ENCODE measurements around the gene IZUMO4. TPM values are rescaled to one million over a fixed set of nuclear protein-coding genes. Genes with fewer than 3 reads are reported as not detected.

IZUMO4 gene
- total and polyA plus RNA-seq, 2 experiments from 2014 or later = 1.4 to 2.8 TPM

- no peak for TF ChIP-seq EZH2phosphoT487 (IDR thresholded peaks at IDR 0.05; ENCODE audit: low read depth, severe bottlenecking, unreplicated experiment)
- no peak for TF ChIP-seq CTCF (IDR thresholded peaks at IDR 0.05; ENCODE audit: poor library complexity)
- no peak for TF ChIP-seq EZH2 (IDR thresholded peaks at IDR 0.05; ENCODE audit: borderline replicate concordance)
- 88% methylated on average over 15 of the region's 17 CpGs for WGBS (ENCODE audit: low lambda C conversion rate, missing lambda C conversion rate)
- peak overlapping the region; percentile 91 for H3K27ac ChIP-seq
- H3K27me3 ChIP-seq = no peaks in the 10 kb centered on the region
- peaks cover 30% of the 10 kb centered on the region for H3K4me1 ChIP-seq (ENCODE audit: insufficient read depth)
- H3K79me2 ChIP-seq = peaks cover 53% of the 10 kb centered on the region
- H3K9me2 ChIP-seq (replicated peaks; ENCODE audit: insufficient read depth) = no peaks in the 10 kb centered on the region
- no peaks in the 10 kb centered on the region for H3K9me3 ChIP-seq (ENCODE audit: low read depth)
- no peaks in the 10 kb centered on the region for H3K36me3 ChIP-seq (replicated peaks; ENCODE audit: insufficient read depth, low read depth)
- H3K4me3 ChIP-seq = no peak overlapping the region
- no peak overlapping the region for H2AFZ ChIP-seq
- H4K20me1 ChIP-seq (ENCODE audit: insufficient read depth, poor library complexity, severe bottlenecking) = peaks cover 63% of the 10 kb centered on the region
- peak overlapping the region; percentile 87 for H3K4me2 ChIP-seq
- DNase-seq (ENCODE audit: low spot score) = peak; percentile 4
Measured at GRCh38 chr19:2048104-2048958, 48.4 kb upstream of the IZUMO4 start.

- H3K9me2 ChIP-seq (replicated peaks; ENCODE audit: insufficient read depth) = no peaks in the 10 kb centered on the region
- H3K4me3 ChIP-seq = peak overlapping the region; percentile 99
- no peaks in the 10 kb centered on the region for H3K27me3 ChIP-seq
- no peaks in the 10 kb centered on the region for H3K36me3 ChIP-seq (replicated peaks; ENCODE audit: insufficient read depth, low read depth)
- peaks cover 30% of the 10 kb centered on the region for H3K4me1 ChIP-seq (ENCODE audit: insufficient read depth)
- peaks cover 53% of the 10 kb centered on the region for H3K79me2 ChIP-seq
- peaks cover 60% of the 10 kb centered on the region for H4K20me1 ChIP-seq (ENCODE audit: insufficient read depth, poor library complexity, severe bottlenecking)
- H2AFZ ChIP-seq = no peak overlapping the region
- TF ChIP-seq EZH2 (IDR thresholded peaks at IDR 0.05; ENCODE audit: borderline replicate concordance) = no peak
- no peak for TF ChIP-seq EZH2phosphoT487 (IDR thresholded peaks at IDR 0.05; ENCODE audit: low read depth, severe bottlenecking, unreplicated experiment)
- no peak for TF ChIP-seq CTCF (IDR thresholded peaks at IDR 0.05; ENCODE audit: poor library complexity)
- peak overlapping the region; percentile 91 for H3K27ac ChIP-seq
- DNase-seq (ENCODE audit: low spot score) = peak; percentile 31
- H3K9me3 ChIP-seq (ENCODE audit: low read depth) = no peaks in the 10 kb centered on the region
- peak overlapping the region; percentile 87 for H3K4me2 ChIP-seq
- WGBS (ENCODE audit: low lambda C conversion rate, missing lambda C conversion rate) = 70% methylated on average over 27 of the region's 27 CpGs
Measured at GRCh38 chr19:2048959-2049740, 47.6 kb upstream of the IZUMO4 start.

GRCh38 chr19:2049741-2050348, 46.9 kb upstream of the IZUMO4 start:
- Histone ChIP-seq H3K79me2 (peaks cover 53% of the 10 kb centered on the region), H3K4me1 (ENCODE audit: insufficient read depth) (peaks cover 30% of the 10 kb centered on the region), H3K4me2 (peak overlapping the region; percentile 87), H3K9me3 (ENCODE audit: low read depth) (no peaks in the 10 kb centered on the region), H3K9me2 (replicated peaks; ENCODE audit: insufficient read depth) (no peaks in the 10 kb centered on the region), H3K27me3 (no peaks in the 10 kb centered on the region), H3K36me3 (replicated peaks; ENCODE audit: insufficient read depth, low read depth) (no peaks in the 10 kb centered on the region), H2AFZ (no peak overlapping the region), H3K4me3 (peak overlapping the region; percentile 99), H4K20me1 (ENCODE audit: insufficient read depth, poor library complexity, severe bottlenecking) (peaks cover 54% of the 10 kb centered on the region), H3K27ac (peak overlapping the region; percentile 91)
- peak; percentile 90 for DNase-seq (ENCODE audit: low spot score)
- WGBS (ENCODE audit: low lambda C conversion rate, missing lambda C conversion rate) = 2% methylated on average over 16 of the region's 16 CpGs
- TF ChIP-seq EZH2 (IDR thresholded peaks at IDR 0.05; ENCODE audit: borderline replicate concordance) (no peak), CTCF (IDR thresholded peaks at IDR 0.05; ENCODE audit: poor library complexity) (no peak), EZH2phosphoT487 (IDR thresholded peaks at IDR 0.05; ENCODE audit: low read depth, severe bottlenecking, unreplicated experiment) (no peak)
